ENCODE measurements around the gene FMR1.
A peak's percentile ranks its signal among the peaks of the same experiment; 100 is the strongest.

Gene FMR1

GRCh38 chrX:147911192-147912022, at the start of gene FMR1:
FMR1 (plus strand) TSS chrX:147911919; CDS start chrX:147912180, 261 bp downstream.
- DNase-seq (ENCODE audit: low read depth), result peak; percentile 88

GRCh38 chrX:147875866-147876596, 35.7 kb upstream of the FMR1 start:
- no peak for DNase-seq (ENCODE audit: low read depth)

DNA sequence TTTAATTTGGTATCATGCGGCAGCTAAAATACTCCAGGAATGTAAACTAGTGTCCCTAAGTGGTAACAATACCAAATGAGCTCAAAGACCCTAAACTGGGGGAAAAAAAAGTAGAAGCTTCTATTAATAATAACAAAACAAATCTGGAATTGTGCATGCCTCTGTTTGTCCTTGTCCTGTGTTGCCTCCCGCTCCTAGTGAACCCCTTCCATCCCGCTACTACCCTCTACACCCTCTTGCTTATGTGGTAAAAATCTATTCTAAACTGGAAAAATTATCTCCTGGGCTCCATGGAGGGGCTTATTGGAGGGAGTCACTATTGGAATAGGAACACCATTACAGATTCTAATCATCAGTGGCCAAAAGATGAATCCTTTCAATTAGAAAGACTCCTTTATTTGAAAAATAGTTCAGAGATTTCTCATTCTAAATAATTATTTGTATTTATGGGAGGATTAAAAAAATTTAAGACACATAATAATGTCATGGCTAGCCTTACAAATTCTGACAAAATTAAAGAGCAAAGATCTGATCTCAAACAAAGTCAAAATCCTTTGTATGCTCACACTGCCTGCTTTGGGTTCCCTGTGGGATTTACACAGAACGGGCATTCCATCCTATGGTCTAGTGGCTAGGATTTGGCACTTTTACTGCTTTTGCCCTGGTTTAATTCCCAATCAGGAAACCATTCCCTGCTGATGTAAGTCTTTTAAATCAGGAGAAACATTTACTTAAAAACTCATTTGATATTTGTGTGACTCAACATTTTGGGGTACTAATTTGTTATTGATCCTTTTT, 34.7 kb upstream of the FMR1 start:
- DNase-seq (ENCODE audit: low read depth), result no peak

GRCh38 chrX:147877726-147878125, 34.0 kb upstream of the FMR1 start:
- no peak for DNase-seq (ENCODE audit: low read depth)

DNA sequence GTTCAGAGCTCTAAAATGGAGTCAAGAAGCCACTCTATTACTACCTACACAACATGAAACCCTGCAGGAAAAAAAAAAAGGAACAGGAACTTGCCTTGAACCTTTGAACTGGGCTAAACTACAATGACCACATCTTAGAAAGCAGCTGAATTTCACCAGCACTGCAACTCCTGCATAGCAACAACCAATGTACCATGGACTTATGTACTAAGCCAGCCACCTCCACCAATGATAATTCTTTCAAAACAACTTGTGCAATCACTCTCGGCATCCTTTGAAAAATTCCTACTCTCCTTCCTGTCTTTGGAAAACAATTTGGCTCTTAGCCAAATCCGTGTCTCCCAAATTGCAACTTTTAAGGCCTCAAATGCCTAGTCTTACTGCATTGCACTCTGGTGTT, 26.8 kb upstream of the FMR1 start:
- no peak for DNase-seq (ENCODE audit: low read depth)

- DNase-seq (ENCODE audit: low read depth), result no peak
Observed at GRCh38 chrX:147890756-147891155, 21.0 kb upstream of the FMR1 start.

DNA sequence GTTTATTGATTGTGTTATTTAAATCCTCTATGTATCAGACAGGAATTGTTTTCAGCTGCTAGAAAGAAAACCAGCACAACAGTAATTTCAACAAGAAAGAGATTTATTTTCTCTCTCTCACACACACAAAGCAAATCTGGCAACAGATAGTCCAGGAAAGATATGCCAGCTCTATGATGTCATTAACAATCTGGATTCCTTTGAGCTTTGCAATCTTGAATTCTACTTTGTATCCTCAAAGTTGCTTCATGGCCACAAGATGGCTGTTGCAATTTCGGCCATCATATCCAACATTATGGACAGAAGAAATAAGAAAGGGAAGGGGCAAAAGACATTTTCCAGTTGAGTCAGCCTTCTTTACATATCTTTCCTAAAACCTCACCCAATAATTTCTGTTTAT, 19.8 kb upstream of the FMR1 start:
- DNase-seq (ENCODE audit: low read depth), result no peak

DNA sequence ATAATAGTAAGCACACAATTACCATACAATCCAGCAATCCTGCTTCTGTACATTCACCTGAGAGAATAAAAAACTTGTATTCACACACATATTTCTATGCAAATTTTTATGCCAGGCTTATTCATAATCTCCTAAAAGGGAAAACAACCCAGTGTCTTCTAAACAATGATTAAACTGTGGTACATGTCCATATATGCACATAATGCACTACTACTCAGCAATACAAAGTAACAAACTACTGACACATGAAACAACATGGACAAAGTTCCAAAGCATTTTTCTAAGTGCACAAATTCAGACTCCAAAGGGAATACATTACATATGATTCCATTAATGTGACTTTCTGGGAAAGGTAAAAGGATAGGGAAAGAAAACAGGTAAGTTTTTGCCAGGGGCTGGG, 18.0 kb upstream of the FMR1 start:
- no peak for DNase-seq (ENCODE audit: low read depth)

DNA sequence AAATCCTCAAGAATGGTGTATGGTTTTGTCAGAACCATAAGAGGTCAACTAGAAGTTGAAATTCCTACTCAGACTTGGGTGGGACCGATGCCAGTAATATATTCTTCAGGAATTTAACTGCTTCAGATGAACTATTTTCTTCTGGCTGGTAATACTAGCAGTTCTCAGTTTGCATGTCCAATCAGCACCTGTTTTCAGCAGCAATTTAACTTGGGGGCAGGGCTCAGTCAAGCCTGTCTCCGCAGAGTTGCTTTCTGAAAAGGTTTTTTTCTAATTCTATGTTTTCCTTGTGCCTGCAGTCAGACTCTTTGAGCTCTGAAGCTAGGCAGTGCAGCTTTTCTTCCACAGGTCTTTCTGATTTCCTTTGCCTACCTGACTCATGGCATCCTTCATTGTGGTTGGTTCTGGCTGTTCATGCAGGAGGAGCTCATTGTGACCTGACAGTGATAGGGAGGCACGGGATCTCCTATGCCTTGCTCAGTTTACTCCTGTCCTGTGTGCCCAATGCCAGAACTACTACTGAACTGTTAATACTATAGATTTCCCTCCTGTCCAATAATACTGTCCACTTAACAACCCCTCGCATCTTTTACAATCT, 17.3 kb upstream of the FMR1 start:
- DNase-seq (ENCODE audit: low read depth), result no peak

DNA sequence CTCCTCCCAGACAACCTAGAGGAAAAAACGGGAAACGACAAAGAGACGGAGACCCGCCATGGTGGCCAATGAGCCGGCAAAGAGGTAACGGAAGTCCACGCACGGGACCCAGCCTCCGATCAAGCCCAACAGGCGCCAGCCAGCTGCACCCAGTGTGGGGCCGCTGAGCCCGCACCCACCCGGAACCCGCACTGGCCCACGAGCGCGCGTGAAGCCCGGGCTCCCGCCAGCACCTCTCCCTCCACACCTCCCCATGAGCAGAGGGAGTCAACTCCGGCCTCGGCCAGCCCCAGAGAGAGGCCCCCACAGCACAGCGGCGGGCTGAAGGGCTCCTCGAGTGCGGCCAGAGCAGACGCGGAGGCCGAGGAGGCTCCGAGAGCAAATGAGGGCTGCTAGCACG, 14.6 kb upstream of the FMR1 start:
- DNase-seq (ENCODE audit: low read depth), result no peak

DNA sequence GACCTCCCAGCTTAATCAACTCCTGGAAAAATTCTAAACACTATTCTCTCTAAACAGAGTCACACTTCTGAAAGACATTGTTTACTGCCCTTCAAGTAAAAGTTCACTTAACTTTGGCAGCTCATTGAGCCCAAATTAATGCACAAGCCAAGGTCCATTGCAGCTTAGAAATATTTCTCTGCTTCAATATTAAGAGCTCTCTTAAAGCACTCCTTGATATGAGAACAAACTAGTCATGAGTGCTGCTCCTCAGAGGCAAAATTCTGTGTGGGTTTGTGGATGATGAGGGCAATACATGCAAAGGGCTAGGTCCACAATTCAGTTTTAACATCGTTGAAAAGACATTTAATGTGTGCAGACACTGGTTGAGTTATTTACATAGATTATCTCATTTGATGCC, 12.8 kb upstream of the FMR1 start:
- no peak for DNase-seq (ENCODE audit: low read depth)

DNA sequence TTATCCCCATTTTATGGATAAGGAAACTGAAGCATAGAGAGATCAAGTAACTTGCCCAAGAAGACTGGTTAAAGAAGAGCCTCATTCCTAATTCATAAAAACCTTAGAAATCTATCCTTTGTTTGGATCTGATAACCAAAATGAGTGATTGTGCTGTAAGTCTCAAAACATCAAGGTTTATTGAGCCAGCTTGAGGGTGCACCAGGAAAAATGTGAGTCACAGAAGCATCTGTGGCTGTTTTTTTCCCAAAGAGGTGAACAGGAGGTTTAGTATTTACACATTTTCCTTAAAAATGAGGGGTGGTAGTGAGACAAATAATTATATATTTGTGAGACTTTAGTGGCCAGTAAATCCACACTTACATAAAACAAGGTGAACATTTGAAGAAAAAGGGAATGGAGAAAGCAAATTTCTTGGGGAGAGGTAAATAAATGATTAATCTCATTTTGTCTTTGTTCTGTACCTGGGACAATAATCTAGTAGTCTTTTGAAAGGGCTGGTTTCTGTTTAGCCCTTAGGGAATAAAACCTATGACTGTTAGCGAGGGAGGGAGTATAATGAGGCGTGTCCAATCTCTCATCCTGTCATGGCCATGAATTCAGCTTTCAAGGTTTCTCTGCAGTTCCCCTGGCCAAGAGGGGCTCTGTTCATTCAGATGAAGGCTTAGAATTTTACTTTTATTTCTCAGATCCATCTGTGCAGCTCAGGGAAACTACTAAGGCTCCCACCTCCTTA, 12.2 kb upstream of the FMR1 start:
- DNase-seq (ENCODE audit: low read depth), result no peak

GRCh38 chrX:147900349-147900748, 11.4 kb upstream of the FMR1 start:
- DNase-seq (ENCODE audit: low read depth), result no peak

DNA sequence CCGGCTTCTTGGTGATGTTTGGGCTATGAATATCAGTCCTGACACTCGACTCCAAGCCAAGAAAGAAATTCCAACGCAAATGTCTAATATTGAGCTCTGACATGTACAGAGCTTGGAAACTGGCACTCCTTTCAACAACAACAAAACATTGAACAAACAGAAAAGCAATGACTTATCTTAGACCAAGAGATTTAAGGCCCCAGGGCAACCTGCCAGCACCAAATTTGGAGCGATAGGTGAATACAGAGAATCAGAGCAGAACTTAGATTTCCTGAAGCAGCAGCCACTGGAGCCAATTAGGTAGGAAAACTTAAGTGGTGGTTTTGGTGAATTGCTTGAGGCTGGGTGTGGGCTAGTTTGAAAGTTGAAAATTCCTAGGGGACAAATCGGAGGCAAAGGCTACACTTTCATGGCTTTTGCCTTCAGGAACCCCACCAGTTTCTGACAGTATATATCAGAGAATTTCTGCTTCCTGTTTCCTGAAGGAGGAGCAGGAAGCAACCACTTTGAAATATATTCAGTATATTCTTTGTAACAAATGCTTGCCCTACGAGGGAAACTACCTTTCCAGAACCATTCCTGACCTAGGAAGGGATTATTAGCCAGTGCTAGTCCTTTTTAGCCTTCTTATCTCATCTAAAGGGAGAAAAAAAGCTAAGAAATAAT, 10.1 kb upstream of the FMR1 start:
- DNase-seq (ENCODE audit: low read depth), result no peak

- no peak for DNase-seq (ENCODE audit: low read depth)
Observed at GRCh38 chrX:147902270-147902669, 9.4 kb upstream of the FMR1 start.

DNA sequence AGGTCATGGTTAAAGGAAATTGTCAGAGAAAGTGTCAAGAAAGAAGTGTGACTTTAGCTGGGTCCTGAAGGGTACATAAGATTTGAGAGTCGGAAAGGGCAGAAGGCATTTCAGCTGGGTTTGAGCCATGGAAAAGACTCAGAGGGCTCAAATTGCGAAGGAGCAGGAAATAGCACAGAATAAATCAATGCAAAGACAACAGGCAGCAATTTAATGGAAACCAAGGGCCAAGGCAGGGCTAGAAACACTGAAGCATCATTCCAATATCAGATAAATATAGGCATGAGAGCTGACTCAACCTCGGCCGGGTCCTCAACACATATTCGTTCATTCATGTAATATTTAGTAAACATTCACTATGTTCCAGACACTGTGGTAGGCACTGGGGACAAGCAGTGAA, 3.6 kb upstream of the FMR1 start:
- DNase-seq (ENCODE audit: low read depth), result no peak

GRCh38 chrX:147910607-147911006, 1.1 kb upstream of the FMR1 start:
- DNase-seq (ENCODE audit: low read depth), result no peak

GRCh38 chrX:147912093-147912801, 528 bp downstream of the FMR1 start:
- DNase-seq (ENCODE audit: low read depth), result no peak

DNA sequence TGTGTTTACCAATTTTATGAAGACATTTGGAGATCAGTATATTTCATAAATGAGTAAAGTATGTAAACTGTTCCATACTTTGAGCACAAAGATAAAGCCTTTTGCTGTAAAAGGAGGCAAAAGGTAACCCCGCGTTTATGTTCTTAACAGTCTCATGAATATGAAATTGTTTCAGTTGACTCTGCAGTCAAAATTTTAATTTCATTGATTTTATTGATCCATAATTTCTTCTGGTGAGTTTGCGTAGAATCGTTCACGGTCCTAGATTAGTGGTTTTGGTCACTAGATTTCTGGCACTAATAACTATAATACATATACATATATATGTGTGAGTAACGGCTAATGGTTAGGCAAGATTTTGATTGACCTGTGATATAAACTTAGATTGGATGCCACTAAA, 1.9 kb downstream of the FMR1 start:
- DNase-seq (ENCODE audit: low read depth), result no peak

DNA sequence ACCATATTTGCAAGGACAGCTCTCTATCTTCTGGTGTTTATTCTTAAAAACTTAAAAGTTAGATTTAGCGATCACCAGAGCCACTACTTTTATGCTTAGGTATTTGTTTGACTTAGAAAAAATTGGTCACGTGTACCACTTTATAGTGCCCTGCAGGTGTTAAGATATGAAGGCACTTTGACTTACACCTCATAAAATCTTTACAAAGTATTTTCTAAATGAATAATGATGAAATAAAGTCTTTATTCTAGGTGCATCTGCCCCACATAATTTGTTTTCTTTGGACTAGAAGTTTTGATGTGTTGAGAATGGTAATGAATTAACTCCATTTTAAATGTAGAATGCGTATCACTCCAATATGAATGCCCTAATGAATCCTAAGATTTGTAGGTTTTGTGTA, 2.9 kb downstream of the FMR1 start:
- DNase-seq (ENCODE audit: low read depth), result no peak

Measured in stimulated activated CD8-positive, alpha-beta memory T cell treated with anti-CD3 and anti-CD28 coated beads, Interleukin-4, amount 100 ng/mL, for 24 hours (primary cell).